Right forelimb (tissue), 1 donor: ENCODE results near the gene TRAK1.

Source experiments
- DNase-seq: peaks from one replicate; pipeline ENCODE4 v3.0.0-alpha.2; 2018

Gene TRAK1

GRCh38 chr3:42182555-42182954, 91.4 kb downstream of the TRAK1 start:
- no peak for DNase-seq

GRCh38 chr3:42183991-42184632, 93.0 kb downstream of the TRAK1 start:
- DNase-seq = no peak

- no peak for DNase-seq
Observed at GRCh38 chr3:42184651-42185443, 93.7 kb downstream of the TRAK1 start.

GRCh38 chr3:42187936-42188335, 96.8 kb downstream of the TRAK1 start:
- no peak for DNase-seq

GRCh38 chr3:42188376-42188775, 97.2 kb downstream of the TRAK1 start:
- no peak for DNase-seq

- no peak for DNase-seq
Observed at GRCh38 chr3:42189001-42189460, 97.9 kb downstream of the TRAK1 start.

GRCh38 chr3:42189736-42190135, 98.6 kb downstream of the TRAK1 start:
- no peak for DNase-seq

GRCh38 chr3:42190701-42191442, 99.7 kb downstream of the TRAK1 start:
- DNase-seq = peak; percentile 73

- DNase-seq = no peak
Observed at GRCh38 chr3:42191443-42191747, 100.2 kb downstream of the TRAK1 start.

GRCh38 chr3:42192334-42193200, 101.4 kb downstream of the TRAK1 start:
- no peak for DNase-seq

- no peak for DNase-seq
Observed at GRCh38 chr3:42194943-42195510, 103.9 kb downstream of the TRAK1 start.

- DNase-seq = no peak
Observed at GRCh38 chr3:42195879-42196330, 104.7 kb downstream of the TRAK1 start.

- no peak for DNase-seq
Observed at GRCh38 chr3:42198709-42199108, 107.6 kb downstream of the TRAK1 start.

GRCh38 chr3:42202217-42202865, 111.2 kb downstream of the TRAK1 start:
- DNase-seq = no peak

- no peak for DNase-seq
Observed at GRCh38 chr3:42204867-42205599, 113.9 kb downstream of the TRAK1 start.

- DNase-seq = no peak
Observed at GRCh38 chr3:42205800-42206514, 114.8 kb downstream of the TRAK1 start.

- no peak for DNase-seq
Observed at GRCh38 chr3:42209917-42210316, 118.8 kb downstream of the TRAK1 start.

GRCh38 chr3:42210726-42211125, 119.6 kb downstream of the TRAK1 start:
- no peak for DNase-seq

- no peak for DNase-seq
Observed at GRCh38 chr3:42213417-42213816, 122.3 kb downstream of the TRAK1 start.

- DNase-seq = no peak
Observed at GRCh38 chr3:42214064-42214463, 122.9 kb downstream of the TRAK1 start.
